ENCODE measurements around the gene MAGI1.
"Not testable (repeated sequence)": the region's sequence is repeated elsewhere in the genome, so short reads cannot be mapped to it uniquely, and the experiment has no call there.

Gene MAGI1

DNA sequence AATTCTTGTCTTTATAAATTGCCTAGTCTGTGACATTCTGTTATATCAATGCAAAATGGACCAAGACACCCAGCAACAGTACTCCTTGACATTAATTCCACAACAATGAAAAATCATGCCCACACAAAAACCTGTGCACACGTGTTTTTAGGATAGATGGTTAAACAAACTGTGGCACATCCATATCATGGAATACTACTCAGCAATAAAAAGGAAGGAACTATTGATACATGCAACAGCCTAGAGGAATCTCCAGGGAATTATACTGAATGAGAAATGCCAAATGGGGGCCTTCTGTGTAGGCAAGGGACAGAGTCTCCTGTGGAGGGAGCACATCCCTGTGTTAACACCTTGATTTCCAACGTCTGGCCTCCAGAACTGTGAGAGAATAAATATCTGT is 388.5 kb downstream of the MAGI1 start:
- no peak for DNase-seq

DNA sequence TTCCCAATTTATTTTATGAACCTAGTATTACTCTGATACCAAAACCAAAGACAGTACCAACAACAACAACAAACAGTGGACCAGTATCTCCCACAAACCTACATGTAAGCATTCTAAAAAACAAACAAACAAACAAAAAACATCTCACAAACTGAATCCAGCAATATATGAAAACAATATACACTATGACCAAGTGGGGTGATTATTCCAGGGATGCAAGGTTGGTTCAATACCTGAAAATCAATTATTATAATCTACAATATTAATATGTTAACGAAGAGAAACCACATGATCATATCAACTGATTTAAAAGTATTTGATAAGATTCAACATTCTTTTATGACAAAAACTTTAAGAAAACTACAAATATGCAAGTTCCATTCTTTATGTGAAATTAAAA is 391.3 kb downstream of the MAGI1 start:
- DNase-seq = no peak

DNA sequence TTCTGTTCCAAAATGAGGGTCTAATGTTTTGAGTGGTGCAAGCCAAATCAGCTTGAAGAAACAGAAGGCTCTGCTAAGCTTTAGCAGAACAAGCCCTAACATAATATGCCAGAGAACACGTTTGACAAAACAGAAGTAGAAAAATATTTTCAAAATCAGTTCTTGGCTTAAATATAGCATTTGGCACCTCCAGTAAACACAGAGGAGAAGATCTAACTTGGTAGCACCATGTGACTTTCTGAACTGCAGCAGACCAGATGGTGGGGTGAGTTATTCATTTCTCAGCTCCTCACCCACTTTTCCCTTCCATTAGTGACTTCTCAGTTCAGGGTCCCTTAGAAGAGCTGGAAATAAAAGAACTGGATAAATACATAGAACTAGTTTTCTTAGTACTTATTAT is 395.8 kb downstream of the MAGI1 start:
- DNase-seq = no peak

DNA sequence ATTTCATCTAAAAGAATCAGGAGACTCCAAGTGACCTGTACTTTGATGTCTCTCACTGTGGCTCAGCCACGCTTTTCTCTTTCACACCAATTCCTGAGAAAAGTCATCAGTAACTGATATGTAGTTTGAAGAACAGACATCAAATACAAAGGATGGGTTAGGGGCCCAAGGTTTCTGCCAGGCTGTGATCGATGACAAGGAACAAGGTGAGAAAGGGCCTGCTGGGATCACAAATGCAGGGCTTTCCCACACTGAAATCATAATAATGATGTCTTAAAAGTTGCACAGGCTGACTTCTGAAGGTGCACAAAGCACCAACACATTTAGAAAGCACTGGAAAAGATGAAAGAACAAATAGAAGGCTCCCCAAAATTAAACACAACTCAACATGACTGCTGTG is 396.9 kb downstream of the MAGI1 start:
- no peak for DNase-seq

DNA sequence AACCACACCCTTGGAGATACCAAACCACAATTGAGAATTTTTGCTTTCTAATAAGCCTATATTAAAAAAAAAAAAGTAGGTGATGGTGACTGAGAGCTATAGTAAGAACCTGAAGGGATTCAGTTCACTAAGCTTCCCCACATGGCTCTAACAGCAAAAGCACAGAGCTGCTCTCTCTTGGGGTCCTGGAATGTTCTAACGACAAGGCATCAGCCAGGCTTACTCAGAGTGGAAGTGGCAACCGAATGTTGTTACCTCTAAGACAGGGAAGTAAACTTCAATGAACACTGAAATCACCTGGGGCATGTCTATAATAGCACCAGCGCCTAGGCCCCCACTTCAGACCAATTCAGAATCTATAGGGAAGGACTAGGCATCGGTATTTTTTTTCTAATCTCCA is 397.7 kb downstream of the MAGI1 start:
- no peak for DNase-seq

DNA sequence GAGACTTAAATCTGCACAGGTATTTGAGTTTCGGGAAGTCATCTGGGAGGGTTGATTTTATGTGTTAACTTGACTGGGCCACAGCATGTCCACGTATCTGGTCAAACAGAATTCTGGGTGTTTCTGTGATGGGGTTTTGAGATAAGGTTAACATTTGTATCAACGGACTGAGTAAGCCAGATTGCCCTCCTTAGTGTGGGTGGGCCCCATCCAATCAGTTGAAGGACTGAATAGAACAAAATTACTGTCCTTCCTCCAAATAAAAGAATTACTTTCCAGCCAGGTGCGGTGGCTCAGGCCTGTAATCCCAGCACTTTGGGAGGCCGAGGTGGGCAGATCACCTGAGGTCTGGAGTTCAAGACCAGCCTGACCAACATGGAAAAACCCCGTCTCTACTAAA is 399.3 kb downstream of the MAGI1 start:
- no peak for DNase-seq

DNA sequence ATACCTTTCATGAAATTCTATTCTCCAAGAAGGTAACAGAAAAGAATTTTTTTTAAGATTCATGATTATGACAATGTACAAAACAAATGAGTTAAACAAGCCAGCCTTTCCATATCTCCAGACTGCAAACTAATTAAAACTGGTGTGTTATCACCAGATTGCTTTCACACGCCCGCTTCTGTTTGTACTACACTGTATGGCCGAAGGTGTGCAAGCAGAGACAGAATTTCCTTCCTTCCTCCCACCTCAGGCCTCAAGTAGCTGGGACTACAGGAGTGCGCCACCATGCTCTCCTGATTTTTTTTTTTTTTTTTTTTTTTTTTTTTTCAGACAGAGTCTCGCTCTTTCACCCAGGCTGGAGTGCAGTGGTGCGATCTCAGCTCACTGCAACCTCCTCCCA is 400.4 kb downstream of the MAGI1 start:
- no peak for DNase-seq

DNA sequence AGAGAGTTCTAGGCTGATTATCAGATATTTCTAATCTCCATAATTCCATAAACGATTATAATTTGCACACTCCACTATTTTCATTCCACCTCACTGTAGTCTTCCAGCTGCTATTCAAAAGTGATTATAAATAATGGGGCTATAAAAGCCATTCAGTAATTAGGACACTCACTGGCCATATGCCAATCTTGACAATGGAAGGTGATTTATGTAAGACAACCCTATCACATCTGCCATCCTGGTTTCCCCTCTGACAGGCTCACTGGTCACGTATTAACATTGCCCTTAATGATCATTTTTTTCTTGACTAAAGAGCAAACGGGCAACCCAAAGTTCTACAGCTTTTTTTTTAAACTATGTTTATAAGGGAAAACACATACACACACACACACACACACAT is 402.4 kb downstream of the MAGI1 start:
- no peak for DNase-seq

DNA sequence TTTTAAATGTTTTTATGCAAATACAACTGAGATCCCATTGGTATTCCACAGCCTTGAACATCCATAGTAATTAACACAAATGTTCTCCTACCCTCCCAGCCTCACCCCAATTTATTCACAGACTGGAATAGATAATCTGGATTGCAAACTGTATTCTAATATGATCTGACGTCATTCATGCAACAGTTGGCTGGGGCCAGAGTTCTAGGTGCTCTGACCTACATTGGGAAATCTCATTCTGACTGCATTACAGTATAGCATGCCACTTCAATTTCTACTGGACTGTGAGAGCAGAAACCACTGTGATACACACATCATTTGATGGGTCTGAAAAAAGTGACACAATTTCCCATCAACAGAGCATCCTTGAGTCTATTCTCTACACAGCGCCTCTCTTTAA is 403.1 kb downstream of the MAGI1 start:
- DNase-seq = no peak

DNA sequence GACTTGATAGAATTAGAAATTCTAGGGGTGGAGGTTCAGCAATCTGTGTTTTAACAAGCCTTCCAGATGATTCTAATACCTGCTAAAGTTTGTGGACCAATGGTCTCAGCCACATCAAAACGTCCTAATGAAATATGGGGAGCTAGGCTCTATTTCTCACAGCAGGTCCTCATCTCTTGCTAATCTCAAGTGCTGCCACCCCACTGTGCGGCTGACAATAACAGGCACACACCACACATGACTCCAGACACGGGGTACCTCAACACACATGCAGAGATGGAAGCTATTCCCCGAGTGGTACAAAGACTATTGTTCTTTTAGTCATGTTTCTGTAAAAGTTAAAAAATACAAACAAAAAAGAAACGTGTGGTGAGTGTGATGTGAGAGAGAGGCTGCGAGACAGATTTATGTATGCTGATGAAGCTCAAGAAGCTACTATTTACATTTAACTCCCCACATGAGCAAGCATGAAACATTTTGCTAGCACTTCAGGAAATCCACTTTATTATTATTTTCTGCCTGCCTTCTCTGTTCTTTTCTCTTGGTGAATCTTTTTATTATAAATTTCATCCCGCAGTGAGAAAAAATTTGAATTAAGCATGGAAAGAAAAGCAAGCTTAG is 405.6 kb downstream of the MAGI1 start:
- no peak for DNase-seq

DNA sequence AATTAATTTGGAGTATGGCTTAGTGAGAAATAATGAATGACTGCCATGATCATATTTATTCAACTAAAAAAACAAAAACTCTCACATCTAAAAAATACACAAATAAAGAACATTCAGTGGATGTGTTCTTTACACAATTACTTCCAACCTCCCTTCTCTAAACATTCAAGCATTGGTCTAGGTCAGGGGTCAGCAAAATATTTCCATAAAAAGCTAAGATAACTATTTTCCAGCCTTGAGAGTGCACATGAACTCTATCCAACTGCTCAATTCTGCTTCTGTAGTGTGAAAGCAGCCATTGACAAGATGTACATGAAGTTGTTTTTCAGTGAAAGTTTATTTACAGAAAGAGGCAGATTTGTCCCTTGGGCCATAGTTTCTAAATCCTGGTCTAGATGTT is 406.3 kb downstream of the MAGI1 start:
- DNase-seq = no peak

DNA sequence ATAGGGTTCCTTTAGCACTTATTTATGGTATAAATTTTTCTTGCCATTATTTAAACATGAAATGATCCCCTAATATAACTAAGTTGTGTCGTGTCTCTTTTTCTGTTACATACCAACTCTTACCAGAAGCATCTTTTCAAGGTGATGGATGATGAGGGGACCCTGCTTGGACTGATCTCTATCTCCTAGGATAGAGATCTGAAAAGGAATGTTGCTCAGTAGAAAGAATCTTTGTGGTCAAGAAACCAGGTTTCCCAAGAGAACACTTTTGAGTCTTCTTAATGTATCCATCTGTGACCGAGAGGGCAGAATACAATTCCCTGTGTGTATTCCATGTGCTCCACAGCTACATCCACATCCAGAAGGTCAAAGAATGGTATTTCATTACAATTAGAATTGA is 409.7 kb downstream of the MAGI1 start:
- DNase-seq = no peak

DNA sequence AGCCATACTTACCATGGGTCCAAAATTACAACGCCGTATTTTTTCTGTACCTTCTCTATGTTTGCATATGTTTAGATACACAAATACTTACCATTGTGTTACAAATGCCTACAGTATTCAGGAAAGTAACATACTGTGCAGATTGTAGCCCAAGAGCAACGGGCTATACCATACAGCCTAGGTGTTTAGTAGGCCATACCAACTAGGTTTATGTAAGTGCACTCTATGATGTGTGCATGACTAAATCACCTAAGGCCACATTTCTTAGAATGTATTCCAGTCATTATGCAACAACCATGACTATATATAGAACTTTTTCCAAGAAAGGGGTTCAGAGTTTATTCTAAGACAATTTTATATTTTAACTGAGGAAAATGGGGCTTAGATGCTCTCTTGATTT is 411.7 kb downstream of the MAGI1 start:
- no peak for DNase-seq

DNA sequence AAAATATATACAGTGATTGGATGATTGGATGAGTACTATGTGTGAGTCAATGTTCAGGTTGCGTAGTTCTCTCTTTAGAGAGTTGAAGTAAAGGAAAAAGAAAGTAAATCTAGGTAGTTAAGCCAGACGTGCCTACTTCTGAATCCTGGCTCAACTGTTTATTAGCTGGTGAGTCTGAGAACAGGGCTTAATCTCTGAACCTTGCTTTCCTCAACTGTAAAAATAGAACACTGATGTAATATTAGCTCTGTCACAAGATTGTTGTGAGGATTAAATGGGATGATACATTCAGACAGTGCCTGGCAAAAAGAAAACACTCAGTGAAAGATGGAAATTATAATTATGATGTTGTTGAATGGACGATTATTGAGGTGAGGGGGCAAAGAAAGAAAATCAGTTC is 413.4 kb downstream of the MAGI1 start:
- DNase-seq = no peak

DNA sequence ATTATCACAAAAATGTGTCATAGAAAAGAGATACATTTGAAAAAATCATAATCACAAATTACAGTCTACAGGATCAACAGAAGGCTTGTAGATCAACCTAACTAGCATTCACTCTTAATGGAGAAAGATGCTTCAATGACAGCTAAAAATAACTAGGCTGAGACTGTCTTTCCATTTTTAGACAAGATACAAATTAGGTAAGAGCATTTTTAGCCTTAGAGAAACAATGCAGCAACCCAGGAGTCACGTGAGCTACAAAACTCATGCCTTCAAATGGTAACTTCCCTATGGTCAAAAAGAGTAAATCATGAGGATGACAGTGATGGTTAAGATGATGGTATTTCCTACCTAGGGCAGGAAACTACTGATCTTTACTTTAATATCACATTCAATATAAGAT is 415.4 kb downstream of the MAGI1 start:
- no peak for DNase-seq

DNA sequence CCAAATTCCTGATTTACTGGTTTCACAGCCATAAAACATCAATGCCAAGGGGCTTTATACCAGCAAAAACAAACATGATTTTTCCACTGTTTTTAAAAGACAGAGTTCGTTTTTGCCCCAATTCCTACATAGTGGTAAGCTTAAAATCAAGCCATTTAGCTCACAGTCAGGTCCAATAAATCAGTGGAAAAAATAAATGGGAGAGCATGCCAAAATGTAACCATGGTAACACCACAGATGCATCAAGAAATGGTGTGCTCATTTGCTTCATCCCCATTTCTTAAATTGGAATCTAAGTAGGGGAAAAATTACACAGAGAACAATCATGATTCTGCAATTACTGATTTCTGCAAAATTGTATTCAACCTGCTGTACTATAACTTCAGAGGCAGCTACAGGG is 418.8 kb downstream of the MAGI1 start:
- DNase-seq = no peak

DNA sequence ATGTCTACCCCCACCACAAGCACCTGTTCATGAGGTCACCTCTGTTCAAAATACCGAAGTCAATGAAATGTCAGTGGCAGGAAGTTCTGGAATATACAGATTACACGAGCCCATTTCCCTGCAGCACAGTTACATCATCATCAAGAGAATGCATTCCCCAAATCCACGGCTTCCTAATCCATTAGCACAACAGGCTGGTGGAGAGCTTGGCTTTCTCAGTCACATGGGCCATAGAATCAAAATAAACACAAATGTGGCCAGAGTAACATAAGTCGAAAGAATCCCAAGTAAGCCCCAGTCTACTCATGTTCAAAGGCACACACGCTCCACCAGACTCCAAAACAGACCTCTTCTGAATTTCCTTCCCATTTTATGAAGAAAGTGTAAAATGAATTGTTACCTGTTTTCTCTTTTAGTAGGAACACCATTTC is 419.3 kb downstream of the MAGI1 start:
- DNase-seq = no peak

DNA sequence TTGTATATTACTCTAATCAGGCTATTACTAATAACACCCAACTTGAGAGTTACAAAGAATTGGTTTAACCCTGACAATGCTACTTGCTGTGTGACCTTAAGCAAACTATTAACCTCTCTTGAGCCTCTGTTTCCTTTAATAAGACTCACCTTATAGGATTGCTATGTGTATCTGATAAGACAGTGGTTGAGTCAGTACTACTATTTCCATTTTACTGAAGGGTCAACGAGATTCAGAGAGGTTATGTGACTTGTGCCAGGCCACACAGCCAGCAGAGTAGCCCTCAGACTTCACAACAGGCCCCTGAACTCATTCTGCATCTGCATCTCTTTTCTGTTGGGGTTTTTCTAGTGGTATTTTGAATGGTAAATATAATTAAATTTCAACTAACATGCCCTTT is 420.1 kb downstream of the MAGI1 start:
- DNase-seq = no peak

DNA sequence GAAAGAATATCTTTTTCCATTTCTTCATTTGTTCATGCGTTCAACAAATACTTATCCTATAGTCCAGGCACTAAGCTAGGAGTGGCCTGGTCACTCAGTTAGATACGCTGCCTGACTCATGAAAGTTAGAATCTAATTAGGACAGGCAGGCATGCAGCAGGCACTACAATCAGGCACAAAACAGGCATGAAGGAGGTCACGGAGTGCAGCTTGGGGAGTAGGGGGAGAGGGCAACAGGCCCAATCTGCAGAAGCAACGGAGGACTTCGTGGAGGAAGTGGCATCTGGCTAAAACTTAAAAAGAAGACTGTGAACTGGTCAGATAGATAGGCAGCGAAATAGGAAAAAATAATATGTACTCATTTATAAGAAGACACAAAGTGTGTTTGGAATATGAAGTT is 420.9 kb downstream of the MAGI1 start:
- no peak for DNase-seq

DNA sequence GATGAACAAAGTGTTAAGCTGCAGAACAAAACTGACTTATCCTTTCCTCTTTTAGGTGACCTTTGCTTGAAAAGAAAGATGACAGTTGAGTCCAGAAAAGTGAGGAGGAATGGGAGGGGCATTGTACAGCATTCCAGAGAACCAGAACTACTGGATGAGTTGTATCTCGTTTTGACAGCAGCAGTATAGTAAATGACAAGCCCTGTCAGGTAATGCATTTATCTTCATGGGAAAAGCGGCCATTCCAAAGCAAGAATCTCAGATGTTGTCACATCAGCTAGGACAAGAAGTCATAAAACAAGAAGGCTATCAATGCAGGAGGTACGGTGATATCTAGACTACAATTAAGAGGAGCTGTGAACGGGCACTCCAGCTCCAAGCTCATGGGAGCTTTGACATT is 421.5 kb downstream of the MAGI1 start:
- DNase-seq = no peak

DNA sequence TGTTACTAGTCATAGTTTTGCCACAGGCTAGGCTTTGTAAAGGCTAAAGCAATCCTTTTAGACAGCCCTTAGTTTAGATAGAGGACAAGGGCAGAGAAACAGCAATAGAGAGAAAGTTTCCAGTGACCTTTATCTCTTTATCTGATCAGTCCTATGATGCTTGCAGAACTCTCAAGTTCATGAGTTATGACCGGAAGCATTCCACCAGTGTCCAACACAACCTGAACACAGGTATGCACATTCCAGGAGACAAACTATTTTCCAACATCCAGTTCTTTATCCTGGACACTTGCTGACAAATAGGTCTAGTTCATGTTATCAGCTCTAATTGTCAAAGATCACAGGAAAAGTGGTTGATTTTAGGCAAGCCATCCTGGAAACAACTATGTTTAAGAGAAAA is 422.2 kb downstream of the MAGI1 start:
- no peak for DNase-seq

DNA sequence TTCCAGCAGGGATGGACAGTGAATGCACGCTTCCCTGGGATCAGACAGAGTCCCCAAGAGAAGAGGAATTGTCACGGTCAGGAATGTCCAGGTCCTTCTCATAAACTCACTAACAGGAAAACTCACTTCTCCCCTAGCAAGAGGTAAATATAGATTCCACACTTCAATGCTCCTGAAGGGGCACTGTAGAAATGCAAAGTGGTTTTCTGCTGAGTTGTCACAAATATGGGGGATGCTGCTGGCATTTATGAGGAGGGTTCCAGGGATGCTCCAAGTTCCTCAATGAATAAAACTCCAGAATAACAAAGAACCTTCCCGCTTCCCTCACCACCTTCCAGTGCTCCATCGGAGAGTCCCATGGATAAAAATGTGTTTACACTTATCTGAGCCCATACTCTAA is 423.4 kb downstream of the MAGI1 start:
- DNase-seq = no peak

DNA sequence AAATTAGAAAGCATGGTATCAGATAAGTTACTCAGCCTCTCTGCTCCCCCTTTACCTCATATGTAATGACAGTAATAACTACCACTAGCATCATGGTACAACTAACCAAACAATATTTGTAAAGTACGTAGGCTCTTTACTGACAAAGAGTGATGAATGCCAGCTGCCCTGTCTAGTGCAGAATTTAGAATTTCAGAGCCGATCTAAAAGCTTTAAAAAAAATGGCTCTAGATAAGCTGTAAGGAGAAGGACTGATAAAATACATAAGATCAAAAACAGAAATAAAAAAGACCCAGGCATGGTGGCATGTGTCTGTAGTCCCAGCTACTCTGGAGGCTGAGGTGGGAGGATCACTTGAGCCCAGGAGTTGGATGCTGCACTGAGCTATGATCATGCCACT is 424.1 kb downstream of the MAGI1 start:
- DNase-seq = no peak

DNA sequence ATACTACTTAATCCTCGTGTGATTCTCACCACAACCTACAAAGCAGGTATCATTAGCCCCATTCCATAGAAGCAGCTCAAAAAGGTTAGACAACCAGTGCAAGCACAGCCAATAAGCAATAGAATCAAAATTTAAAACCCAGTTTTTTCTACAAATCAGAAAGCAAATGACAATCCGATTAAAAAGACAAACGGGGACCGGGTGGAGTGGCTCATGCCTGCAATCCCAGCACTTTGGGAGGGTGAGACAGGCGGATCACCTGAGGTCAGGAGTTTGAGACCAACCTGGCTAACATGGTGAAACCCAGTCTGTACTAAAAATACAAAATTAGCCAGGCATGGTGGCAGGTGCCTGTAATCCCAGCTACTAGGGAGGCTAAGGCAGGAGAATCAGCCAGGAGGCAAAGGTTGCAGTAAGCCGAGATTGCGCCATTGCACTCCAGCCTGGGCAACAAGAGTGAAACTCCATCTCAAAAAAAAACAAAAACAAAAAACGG is 430.7 kb downstream of the MAGI1 start:
- not testable (repeated sequence) for DNase-seq

DNA sequence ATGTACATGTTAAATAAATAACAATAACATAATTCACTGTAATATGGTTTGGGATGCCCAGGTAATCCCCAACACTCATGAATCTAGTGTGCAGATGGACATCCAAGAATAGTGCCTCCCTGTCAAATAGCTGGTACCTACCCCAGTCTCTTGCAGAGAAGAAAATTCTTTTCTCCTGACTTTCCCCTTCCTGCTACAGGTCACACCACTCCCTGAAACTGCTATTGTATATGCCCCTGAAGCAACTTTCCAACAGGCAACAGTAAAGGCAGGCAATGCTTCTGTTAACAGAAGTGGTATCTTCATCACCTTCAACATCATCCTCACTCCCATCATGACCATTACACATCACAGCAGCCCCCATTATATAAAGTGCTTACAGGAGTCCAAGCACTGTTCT is 431.6 kb downstream of the MAGI1 start:
- no peak for DNase-seq

All from CD4-positive, alpha-beta T cell treated with Interleukin-1 beta for 1 hour (primary cell).